ENCODE results near the gene FILIP1L. TPM values are rescaled to one million over a fixed set of nuclear protein-coding genes. Genes with fewer than 3 reads are reported as not detected.
A peak's percentile ranks its signal among the peaks of the same experiment; 100 is the strongest.

FILIP1L gene
- total and polyA plus RNA-seq, 2 of the 13 experiments (the other 11 are each of a cell fraction or from before 2014, with no cell fraction given): 8.1 to 187 TPM

GRCh38 chr3:100063929-100064461 is 50.3 kb downstream of the FILIP1L start (continued):
- TF ChIP-seq, protein P1, sequence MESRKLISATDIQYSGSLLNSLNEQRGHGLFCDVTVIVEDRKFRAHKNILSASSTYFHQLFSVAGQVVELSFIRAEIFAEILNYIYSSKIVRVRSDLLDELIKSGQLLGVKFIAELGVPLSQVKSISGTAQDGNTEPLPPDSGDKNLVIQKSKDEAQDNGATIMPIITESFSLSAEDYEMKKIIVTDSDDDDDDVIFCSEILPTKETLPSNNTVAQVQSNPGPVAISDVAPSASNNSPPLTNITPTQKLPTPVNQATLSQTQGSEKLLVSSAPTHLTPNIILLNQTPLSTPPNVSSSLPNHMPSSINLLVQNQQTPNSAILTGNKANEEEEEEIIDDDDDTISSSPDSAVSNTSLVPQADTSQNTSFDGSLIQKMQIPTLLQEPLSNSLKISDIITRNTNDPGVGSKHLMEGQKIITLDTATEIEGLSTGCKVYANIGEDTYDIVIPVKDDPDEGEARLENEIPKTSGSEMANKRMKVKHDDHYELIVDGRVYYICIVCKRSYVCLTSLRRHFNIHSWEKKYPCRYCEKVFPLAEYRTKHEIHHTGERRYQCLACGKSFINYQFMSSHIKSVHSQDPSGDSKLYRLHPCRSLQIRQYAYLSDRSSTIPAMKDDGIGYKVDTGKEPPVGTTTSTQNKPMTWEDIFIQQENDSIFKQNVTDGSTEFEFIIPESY (CRISPR knock-in tag; IDR thresholded peaks at IDR 0.05): no peak
- TF ChIP-seq ZNF207 (IDR thresholded peaks at IDR 0.05; ENCODE audit: borderline replicate concordance) (no peak), SP2 (CRISPR knock-in tag; IDR thresholded peaks at IDR 0.05) (no peak), EP300 (IDR thresholded peaks at IDR 0.05; ENCODE audit: low read depth in 2 of 2, low read length in 2 of 2) (peak in 1 of 2 experiments; percentile 92; a peak in 2 of 4 replicates), EP300 (CRISPR knock-in tag; IDR thresholded peaks at IDR 0.05; ENCODE audit: borderline replicate concordance) (peak; percentile 95), ARNTL (CRISPR knock-in tag; IDR thresholded peaks at IDR 0.05) (0 out of 2 replicates have a peak, but pooled peaks have one; percentile 21), ZNF777 (CRISPR knock-in tag; IDR thresholded peaks at IDR 0.05) (no peak), ZNF562 (CRISPR knock-in tag; IDR thresholded peaks at IDR 0.05; ENCODE audit: borderline replicate concordance) (no peak), ELF1 (CRISPR knock-in tag; IDR thresholded peaks at IDR 0.05) (peak; percentile 67; the same call in 1 of the 2 replicates), KMT2A (CRISPR knock-in tag; IDR thresholded peaks at IDR 0.05) (no peak), RNF2 (conservative IDR thresholded peaks at IDR 0.05; ENCODE audit: low read depth) (no peak), ZC3H4 (CRISPR knock-in tag; IDR thresholded peaks at IDR 0.05; ENCODE audit: borderline replicate concordance) (no peak), TARDBP (CRISPR knock-in tag; IDR thresholded peaks at IDR 0.05) (peak; percentile 23; the same call in 1 of the 2 replicates), ZNF780A (CRISPR knock-in tag; IDR thresholded peaks at IDR 0.05) (no peak), ZNF275 (CRISPR knock-in tag; IDR thresholded peaks at IDR 0.05; ENCODE audit: borderline replicate concordance) (no peak), JUNB (CRISPR knock-in tag; IDR thresholded peaks at IDR 0.05; ENCODE audit: borderline replicate concordance) (no peak), RBM39 (IDR thresholded peaks at IDR 0.05; ENCODE audit: low read depth, low read length, poor library complexity, severe bottlenecking) (no peak)
- TF ChIP-seq, protein P2, sequence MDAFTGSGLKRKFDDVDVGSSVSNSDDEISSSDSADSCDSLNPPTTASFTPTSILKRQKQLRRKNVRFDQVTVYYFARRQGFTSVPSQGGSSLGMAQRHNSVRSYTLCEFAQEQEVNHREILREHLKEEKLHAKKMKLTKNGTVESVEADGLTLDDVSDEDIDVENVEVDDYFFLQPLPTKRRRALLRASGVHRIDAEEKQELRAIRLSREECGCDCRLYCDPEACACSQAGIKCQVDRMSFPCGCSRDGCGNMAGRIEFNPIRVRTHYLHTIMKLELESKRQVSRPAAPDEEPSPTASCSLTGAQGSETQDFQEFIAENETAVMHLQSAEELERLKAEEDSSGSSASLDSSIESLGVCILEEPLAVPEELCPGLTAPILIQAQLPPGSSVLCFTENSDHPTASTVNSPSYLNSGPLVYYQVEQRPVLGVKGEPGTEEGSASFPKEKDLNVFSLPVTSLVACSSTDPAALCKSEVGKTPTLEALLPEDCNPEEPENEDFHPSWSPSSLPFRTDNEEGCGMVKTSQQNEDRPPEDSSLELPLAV (CRISPR knock-in tag; conservative IDR thresholded peaks at IDR 0.05; ENCODE audit: low read depth): no peak
- TF ChIP-seq, protein P3, sequence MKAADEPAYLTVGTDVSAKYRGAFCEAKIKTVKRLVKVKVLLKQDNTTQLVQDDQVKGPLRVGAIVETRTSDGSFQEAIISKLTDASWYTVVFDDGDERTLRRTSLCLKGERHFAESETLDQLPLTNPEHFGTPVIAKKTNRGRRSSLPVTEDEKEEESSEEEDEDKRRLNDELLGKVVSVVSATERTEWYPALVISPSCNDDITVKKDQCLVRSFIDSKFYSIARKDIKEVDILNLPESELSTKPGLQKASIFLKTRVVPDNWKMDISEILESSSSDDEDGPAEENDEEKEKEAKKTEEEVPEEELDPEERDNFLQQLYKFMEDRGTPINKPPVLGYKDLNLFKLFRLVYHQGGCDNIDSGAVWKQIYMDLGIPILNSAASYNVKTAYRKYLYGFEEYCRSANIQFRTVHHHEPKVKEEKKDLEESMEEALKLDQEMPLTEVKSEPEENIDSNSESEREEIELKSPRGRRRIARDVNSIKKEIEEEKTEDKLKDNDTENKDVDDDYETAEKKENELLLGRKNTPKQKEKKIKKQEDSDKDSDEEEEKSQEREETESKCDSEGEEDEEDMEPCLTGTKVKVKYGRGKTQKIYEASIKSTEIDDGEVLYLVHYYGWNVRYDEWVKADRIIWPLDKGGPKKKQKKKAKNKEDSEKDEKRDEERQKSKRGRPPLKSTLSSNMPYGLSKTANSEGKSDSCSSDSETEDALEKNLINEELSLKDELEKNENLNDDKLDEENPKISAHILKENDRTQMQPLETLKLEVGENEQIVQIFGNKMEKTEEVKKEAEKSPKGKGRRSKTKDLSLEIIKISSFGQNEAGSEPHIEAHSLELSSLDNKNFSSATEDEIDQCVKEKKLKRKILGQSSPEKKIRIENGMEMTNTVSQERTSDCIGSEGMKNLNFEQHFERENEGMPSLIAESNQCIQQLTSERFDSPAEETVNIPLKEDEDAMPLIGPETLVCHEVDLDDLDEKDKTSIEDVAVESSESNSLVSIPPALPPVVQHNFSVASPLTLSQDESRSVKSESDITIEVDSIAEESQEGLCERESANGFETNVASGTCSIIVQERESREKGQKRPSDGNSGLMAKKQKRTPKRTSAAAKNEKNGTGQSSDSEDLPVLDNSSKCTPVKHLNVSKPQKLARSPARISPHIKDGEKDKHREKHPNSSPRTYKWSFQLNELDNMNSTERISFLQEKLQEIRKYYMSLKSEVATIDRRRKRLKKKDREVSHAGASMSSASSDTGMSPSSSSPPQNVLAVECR (CRISPR knock-in tag; IDR thresholded peaks at IDR 0.05; ENCODE audit: borderline replicate concordance): no peak

All from HepG2 (cell line).